Fibroblast of lung (primary cell): ENCODE data around the gene MARK4.

Source experiments
- EZH2 ChIP-seq: IDR thresholded peaks from 2 replicates; pipeline ENCODE4 v1.5.1; 2012; ENCODE audit warnings: low read length, control low read depth, mild to moderate bottlenecking; ENCODE audit errors: missing control alignments
- TF ChIP-seq, protein P1 (sequence below), 2 donors: IDR thresholded peaks in 1 of 2; conservative IDR thresholded peaks in 1 of 2; 1 replicate in 1 of 2; 2 replicates in 1 of 2; pipeline ENCODE4 v1.5.1; 2011 to 2012; ENCODE audit warnings: low read length in 2 of 2, control low read depth in 1 of 2, inconsistent platforms in 1 of 2, low read depth in 1 of 2, mild to moderate bottlenecking in 1 of 2

DNA sequence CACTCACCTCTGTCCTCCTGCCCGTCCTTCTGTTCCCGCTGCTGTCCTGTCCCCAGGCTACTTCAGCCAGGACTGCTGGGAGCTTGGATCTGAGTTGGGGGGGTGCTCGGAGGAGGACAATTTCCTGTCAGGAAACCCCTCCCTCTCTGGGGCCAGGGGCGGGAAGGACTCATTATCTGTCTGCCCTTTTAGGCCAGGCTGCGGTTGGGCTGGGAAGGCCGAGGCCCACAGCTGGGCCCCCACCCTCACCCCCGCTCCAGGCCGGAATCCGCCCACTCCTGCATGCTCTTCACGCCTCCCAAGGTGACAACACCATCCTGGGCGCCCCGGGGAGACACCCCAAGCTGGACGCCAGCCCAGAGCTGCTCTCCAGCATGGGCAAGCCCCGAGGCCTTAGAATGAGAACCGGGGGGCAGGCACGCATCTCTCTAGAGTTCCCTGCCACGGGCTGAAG is 5.7 kb upstream of the MARK4 start, which contains the start of gene EXOC3L2:
- TF ChIP-seq EZH2: no peak
- TF ChIP-seq, protein P1, sequence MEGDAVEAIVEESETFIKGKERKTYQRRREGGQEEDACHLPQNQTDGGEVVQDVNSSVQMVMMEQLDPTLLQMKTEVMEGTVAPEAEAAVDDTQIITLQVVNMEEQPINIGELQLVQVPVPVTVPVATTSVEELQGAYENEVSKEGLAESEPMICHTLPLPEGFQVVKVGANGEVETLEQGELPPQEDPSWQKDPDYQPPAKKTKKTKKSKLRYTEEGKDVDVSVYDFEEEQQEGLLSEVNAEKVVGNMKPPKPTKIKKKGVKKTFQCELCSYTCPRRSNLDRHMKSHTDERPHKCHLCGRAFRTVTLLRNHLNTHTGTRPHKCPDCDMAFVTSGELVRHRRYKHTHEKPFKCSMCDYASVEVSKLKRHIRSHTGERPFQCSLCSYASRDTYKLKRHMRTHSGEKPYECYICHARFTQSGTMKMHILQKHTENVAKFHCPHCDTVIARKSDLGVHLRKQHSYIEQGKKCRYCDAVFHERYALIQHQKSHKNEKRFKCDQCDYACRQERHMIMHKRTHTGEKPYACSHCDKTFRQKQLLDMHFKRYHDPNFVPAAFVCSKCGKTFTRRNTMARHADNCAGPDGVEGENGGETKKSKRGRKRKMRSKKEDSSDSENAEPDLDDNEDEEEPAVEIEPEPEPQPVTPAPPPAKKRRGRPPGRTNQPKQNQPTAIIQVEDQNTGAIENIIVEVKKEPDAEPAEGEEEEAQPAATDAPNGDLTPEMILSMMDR (conservative IDR thresholded peaks at IDR 0.05 in 1 of 2, IDR thresholded peaks at IDR 0.05 in 1 of 2; ENCODE audit: low read depth in 1 of 2, low read length in 2 of 2): no peak
